ENCODE measurements around the gene LGALS9B.
"Not testable (repeated sequence)": the region's sequence is repeated elsewhere in the genome, so short reads cannot be mapped to it uniquely, and the experiment has no call there.

The LGALS9B gene

DNA sequence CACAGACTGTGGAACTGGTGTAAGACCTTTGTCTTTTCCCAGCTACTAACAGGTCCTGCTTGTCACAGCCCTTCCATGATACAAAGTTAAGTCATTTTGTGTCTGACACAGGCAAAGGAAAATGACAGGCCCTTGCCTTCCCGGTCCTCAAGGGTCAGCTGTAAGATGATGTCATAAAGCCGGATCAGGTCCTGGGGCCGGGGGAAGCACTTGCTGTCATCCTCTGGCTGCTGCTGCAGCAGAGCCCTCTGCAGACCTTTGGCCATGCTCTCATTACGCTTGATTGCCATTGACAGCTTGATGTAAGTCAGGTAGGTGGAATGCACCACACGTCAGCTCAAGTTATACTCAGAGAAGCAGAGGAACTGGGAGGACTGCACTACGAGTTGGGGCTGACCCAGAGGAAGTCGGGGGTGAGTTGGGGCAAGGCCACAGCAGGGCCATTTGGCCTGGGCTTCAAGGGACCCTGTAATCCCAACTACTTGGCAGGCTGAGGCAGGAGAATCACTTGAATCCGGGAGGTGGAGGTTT lies 50.9 kb downstream of the LGALS9B start:
- not testable (repeated sequence) for DNase-seq (ENCODE audit: low read depth)

DNA sequence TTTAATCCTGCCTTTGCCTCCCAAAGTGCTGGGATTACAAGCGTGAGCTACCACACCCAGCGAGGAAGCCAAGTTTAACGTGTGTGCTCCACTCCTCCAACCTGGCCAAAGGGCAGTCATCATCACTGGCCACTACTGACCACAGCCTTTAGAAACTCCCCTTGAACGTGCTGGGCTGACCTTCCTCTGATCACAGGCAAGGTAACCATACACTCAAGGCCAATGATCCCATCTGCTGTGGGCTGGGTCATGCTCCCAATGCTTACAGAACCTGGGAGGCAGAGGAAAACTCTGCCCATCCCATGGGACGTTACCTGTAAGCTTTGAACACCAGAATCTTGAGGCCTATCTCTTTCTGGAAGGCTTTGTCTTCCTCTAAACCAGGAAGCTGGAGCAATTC lies 51.9 kb downstream of the LGALS9B start:
- DNase-seq (ENCODE audit: low read depth): not testable (repeated sequence)

DNA sequence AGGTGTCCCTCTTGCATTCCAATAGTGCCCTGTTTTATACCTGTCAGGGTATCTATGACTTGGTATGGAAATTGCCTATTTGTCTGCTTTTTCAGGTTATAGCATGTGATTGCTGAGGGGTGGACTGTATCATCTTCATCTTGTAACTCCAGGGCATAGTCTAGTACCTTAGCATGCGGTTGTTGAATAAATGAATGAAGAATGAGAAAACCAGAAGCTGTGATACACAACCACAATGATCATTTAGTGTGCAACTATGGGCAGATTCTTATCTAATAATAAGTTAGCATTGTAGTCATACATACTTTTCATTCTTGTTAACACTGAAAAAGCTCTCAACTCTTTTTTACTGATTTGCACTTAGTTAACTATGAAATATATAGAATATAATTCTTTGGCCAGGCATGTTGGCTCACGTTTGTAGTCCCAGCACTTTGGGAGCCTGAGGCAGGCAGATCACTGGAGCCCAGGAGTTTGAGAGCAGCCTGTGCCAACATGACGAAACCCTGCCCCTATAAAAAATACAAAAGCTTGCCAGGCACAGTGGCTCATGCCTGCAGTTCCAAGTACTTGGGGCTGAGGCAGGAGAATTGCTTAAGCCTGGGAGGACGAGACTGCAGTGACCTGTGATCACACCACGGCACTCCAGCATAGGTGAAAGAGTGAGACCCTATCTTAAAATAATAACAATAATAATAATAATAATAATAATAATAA lies 65.9 kb downstream of the LGALS9B start:
- not testable (repeated sequence) for DNase-seq (ENCODE audit: low read depth)

GRCh38 chr17:20400559-20401305 lies 66.6 kb downstream of the LGALS9B start:
- DNase-seq (ENCODE audit: low read depth): not testable (repeated sequence)

Measured in stimulated activated CD8-positive, alpha-beta memory T cell treated with anti-CD3 and anti-CD28 coated beads, Interleukin-7, amount 100 ng/mL, for 24 hours (primary cell).